Stimulated activated CD4-positive, alpha-beta T cell treated with anti-CD3 and anti-CD28 coated beads, Interleukin-1b, Interleukin-23, amount 100 ng/mL, for 1 hour (primary cell): ENCODE data around the gene CPT1C.
"Not testable (repeated sequence)": the region's sequence is repeated elsewhere in the genome, so short reads cannot be mapped to it uniquely, and the experiment has no call there.

Experiments used
- DNase-seq, 2 donors: peaks; one replicate each; pipeline ENCODE4 v3.0.0-alpha.2; 2020; ENCODE audit warnings: low read depth in 2 of 2

CPT1C gene

DNA sequence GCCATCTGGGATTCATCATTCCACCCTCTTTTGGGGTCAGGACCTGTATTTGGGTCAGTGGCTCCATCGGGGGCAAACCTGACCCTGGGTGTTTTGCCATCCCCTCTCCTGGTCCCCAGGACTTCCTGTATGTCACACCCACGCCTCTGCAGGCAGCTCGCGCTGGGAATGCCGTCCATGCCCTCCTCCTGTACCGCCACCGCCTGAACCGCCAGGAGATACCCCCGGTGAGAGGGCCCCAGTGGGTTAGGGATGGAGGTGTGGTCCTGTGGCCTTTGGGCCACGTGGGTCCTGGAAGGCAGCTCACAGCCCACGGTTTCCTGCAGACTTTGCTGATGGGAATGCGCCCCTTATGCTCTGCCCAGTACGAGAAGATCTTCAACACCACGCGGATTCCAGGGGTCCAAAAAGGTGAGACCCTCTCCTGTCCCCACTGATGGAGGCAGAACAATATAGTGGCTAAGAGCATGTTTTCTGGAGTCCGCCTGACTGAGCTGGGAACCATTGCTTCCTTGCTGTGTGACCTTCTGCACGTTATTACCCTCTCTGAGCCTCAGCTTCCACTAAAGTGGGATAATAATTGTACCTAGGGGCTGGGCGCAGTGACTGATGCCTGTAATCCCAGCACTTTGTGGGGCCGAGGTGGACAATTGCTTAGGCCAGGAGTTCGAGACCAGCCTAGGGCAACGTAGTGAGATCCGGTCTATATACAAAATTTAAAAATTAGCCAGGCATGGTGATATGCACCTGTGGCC lies 14.1 kb downstream of the CPT1C start:
- no peak for DNase-seq

DNA sequence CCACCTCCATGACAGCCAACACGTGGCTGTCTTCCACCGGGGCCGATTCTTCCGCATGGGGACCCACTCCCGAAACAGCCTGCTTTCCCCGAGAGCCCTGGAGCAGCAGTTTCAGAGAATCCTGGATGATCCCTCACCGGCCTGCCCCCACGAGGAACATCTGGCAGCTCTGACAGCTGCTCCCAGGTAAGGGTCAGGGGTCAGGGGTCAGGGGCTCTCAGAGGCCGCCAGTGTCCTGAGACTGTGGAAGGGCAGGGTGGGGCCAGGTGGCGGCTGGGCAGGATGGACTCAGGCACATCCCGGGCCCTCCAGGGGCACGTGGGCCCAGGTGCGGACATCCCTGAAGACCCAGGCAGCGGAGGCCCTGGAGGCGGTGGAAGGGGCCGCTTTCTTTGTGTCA lies 15.0 kb downstream of the CPT1C start:
- DNase-seq, result no peak

DNA sequence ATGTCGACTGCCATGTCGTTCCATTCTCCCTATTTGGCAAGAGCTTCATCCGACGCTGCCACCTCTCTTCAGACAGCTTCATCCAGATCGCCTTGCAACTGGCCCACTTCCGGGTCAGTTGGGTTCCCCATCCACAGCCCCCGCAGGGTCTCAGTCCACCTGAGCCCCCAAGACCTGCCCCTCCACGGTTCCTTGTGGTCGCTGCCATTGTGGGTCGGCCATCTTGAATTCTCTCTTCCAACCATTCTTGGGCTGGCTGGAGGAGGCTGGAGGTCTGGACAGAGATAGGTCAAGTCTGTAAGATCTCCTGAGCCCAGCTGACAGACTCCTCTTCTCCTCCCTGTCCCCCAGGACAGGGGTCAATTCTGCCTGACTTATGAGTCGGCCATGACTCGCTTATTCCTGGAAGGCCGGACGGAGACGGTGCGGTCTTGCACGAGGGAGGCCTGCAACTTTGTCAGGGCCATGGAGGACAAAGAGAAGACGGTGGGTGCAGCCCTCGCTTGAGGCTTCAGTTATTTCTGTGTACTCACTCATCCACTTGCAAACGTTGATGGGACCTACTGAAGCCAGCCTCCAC lies 19.5 kb downstream of the CPT1C start:
- no peak for DNase-seq

DNA sequence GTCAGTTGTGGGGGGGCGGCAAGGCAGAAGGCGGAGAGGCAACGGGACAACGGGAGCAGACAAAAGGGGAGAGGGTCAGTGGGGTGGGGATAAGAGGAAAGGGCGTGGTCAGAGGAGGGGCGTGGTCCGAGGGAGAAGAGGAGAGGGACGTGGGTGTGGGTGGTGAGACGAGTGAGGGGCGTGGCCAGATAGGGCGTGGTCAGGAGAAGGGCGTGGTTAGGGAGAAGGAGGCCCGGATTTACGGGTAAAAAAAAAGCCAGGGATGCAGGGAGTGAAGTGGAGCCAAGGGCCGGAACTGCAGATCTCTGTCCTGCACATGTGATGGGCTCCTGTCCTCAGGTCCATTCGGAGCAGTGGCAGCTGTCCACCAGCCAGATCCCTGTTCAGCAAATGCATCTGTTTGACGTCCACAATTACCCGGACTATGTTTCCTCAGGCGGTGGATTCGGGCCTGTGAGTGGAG lies 21.5 kb downstream of the CPT1C start:
- DNase-seq, result no peak

DNA sequence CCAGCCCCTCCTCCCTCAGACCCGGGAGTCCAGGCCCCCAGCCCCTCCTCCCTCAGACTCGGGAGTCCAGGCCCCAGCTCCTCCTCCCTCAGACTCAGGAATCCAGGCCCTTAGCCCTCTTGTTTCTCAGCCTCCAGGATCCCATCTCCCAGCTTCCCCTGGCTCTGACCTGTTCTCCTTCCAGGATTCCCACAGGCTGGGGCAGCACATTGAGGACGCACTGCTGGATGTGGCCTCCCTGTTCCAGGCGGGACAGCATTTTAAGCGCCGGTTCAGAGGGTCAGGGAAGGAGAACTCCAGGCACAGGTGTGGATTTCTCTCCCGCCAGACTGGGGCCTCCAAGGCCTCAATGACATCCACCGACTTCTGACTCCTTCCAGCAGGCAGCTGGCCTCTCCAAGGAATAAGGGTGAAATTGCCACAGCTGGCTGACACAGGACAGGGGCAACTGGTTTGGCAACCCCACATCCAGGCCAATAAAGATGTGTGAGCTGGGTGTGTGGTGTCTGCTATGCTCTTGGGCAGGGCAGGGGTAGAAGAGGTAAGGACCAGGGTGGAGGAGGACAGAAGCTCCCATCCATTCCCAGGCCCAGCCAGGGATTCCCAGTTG lies 22.4 kb downstream of the CPT1C start:
- no peak for DNase-seq

DNA sequence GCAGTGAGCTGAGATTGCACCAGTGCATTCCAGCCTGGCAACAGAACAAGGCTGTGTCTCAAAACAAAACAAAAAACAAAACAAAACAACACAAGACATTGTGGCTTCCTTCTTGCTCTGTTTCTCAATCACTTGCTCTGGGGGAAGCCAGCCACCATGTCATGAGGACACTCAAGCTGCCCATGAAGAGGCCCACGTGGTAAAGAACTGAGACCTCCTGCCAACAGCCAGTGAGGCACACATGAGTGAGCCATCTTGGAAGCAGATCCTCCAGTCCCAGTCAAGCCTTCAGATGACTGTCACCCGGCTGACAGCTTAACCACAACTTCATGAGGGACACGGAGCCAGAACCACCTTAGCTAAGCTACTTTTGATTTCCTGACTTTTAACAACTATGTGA lies 25.2 kb downstream of the CPT1C start:
- DNase-seq, result no peak

DNA sequence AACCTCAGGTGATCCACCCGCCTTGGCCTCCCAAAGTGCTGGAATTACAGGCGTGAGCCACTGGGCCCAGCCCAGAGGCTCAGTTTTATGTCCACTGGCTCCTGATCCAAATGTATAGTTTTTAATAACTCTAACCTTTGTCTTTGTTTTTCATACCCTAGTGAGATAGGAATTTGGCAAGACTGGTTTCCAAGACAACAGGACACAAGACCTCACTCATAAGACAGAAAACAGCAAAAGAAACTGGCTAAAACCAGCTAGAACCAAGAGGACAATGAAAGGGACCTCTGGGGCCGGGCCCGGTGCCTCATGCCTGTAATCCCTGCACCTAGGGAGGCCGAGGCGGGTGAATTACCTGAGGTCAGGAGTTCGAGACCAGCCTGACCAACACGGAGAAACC lies 27.6 kb downstream of the CPT1C start:
- no peak for DNase-seq

DNA sequence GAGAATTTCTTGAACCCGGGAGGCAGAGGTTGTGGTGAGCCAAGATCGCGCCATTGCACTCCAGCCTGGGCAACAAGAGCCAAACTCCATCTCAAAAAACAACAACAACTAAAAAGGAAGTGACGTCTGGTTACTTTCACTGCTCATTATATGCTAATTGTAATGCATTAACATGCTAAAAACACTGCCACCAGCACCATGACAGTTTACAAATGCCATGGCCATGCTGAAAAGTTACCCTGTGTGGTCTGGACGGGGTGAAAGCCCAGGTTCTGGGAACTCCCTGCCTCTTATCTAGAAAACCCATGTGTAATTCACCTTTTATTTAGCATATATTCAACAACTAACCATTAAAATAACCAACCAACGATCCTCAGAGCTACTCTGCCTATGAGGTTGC lies 28.1 kb downstream of the CPT1C start:
- no peak for DNase-seq

DNA sequence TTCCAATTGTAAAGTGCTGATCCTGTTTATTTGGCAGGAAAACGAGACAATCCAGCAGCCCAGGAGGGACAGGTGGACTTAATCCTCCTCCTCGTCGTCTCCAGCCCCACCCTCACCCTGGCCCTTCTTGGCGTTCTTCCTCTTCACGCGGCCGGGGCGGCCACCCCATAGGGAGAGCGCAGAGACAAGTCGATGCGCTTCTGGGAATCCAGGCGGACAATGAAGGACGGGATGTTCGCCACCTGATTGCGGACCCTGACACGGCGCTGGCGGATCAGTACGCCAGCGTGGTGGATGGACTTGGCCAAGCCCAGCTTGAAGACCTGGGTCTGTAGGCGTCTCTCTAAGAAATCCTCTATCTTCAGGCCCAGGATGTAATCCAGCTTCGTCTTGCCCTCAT lies 28.5 kb downstream of the CPT1C start:
- DNase-seq, result not testable (repeated sequence)

DNA sequence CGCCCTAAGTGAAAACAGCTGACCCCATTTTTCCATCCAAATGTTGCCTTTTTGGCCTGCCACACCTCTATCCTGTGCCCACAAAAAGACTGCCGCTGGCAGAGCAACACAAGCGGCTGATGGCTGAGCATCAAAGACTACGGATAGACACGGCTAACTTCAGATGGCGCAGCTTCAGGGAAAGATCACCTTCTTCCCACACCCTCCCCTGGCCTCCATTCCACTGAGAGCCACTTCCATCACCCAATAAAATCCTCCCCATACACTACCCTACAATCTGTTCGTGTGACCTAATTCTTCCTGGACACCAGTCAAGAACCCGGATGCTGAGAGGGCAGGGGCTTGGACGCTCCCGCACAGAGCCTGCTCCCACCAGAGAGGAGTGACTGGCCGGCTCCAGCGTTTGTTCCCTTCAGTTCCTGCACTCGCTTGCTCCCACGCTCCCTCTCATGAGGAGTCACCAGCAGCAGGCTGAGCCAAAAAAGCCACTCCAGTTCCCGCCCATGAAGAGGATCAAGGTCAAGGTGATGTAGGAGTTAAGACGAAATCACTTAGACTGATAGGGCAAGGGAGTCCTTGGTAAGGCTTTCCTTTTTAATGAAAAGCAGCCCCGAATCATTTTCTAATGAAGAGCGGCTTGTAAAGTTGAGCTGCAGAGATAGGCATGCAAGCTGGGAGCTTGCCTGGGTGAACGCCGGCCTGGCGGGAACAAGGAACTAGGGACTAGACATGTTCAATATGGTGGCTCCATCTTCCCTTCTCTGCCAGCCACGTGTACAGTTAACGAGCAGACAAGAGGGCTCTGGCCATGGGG lies 36.5 kb downstream of the CPT1C start:
- DNase-seq, result no peak

DNA sequence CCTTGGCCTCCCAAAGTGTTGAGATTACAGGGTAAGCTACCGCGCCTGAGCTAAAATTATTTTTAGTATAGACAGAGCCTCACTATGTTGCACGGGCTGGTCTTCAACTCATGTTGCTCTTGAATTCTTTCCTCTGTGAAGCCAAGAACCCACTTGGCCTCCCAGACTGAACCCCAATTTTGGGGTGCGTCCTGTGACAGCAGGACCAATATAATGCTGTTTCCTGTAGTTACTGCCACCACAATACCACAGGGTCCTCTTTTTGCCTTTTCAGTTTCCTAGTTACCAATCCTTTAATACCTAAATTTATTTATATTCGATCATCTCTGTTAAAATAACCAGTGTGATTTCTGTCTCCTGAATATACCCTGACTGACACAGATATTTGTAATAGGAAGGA lies 39.2 kb downstream of the CPT1C start:
- no peak for DNase-seq

DNA sequence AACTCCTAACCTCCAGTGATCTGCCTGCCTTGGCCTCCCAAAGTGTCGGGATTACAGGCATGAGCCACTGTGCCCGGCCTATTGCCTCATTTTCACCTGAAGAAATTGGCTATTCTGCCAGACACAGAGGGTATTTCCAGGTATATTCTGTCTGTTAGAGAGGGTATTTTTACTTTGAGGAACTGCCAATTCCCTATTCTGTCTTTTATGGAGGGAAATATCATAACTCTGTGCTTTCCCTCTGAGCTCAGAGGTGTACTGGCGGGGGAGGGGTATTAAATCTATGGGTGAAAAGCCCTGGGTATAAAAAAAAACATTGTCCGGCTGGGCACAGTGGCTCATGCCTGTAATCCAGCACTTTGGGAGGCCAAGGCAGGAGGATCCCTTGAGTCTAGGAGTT lies 47.4 kb downstream of the CPT1C start:
- DNase-seq, result no peak

DNA sequence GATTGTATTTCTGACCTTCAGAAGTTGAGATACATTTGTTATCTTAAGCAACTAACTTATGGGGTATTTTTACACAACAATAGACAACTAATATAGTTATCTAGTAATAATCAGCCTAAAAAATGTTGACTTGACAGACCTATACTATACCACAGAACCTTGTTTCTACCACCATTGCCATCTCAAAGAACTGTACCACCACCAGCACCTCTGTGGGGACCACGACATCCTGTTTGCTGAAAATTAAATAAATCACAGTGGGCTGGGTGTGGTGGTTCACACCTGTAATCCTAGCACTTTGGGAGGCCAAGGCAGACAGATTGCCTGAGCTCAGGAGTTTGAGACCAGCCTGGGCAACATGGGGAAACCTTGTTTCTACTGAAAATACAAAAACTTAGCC lies 48.2 kb downstream of the CPT1C start:
- DNase-seq, result no peak

DNA sequence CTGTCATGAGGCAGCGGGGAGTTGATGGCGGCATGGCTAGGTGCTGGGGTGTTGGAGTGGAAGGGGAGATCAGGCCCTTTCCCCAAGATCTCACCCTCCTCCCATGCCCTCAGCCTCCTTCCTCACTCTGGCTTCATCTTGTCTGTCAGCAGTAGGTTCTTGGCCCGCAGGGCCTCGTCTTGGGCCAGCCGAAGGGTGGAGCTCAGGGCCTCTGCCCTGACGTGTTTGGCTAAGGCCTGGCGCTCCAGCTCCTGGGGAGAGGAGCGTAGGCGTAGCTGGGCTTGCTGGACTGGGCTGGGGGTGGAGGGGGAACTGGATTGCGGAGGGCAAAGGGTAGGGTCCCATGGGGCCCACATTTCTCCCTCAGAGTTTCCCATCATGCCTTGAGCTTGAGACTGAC lies 49.0 kb downstream of the CPT1C start:
- DNase-seq, result no peak

DNA sequence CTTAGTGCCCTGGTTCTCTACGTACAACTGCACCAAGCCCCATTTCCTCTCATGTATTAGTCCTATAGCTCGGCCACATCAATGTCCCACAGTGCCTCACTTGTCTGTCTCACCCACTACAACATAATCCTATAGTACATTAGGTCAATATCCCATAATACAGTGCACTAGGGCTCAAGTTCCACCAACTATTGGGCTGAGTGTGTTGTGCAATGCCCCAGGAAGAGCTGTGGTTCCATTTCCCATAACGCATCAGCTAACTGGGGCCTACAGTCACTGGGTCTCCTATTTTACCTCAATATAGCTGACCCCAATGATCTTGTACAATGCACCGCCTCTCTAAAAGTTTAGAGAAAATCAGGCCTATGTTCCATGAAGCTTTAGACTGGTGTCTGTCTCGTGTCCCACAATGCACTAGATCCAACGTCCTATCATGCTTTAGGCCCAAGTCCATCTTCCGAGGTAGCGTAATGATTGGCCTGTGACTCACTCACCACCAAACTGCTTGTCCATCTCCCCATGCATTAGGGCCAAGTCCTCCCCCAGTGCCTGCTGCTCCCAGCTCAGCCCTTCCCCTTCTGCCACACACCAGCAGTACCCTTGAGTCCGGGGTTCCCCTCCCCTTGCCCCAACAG lies 50.4 kb downstream of the CPT1C start:
- no peak for DNase-seq

DNA sequence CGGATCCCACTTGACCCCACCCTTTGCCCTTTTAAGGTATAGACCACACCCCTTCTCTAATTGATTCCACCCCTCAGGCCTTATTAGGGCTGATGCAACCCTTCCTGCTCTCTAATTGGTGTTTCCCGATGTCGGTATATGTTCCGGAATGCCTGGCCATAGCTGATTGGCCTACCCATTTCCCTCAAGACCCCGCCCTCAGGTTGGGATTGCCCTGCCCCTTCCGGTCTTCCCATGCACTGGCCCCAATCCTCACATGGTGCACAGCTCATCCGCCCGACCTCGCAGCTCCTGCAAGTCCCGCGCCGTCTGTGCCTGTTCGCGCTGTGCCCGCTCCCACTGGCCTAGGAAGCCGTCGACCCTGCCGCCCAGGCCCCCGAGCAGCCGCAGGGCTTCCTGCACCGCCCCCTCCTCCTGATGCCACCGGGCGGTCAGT lies 54.0 kb downstream of the CPT1C start:
- DNase-seq, result no peak

DNA sequence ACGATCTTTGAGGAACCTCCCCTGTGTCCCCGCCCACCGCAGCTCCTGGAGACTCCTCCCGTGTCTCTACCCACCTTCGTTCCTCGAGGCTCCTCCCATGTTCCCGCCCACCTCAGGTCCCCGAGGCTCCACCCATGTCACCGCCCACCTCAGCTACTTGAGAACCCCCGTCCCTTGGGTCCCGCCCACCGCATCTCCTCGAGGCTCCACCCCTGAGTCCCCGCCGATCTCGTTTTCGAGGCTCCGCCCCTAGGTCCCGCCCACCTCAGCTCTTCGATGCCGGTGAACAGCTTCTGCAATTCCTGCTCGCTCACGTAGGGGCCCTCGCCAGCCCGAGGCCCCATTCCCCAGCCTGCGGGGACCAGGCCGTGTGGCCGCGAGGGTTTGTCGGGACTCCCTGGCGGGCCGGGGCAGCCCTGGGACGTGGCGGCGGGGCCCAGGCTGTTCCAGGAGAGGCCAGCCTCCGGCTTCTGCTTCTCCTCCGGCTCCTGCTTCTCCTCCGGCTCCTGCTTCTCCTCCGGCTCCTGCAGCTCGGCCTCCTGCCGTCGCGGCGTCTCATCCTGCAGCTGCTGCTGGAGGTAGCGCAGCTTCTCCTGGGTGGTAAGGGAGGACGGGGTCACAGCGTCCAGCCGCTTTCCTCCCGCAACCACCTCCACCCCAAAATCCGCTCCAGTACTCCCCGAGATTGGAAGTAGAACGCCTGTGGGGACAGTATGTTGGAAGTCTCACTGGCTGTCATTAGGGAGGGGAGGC lies 55.5 kb downstream of the CPT1C start:
- DNase-seq, result peak in 1 of 2 donors; percentile 13

DNA sequence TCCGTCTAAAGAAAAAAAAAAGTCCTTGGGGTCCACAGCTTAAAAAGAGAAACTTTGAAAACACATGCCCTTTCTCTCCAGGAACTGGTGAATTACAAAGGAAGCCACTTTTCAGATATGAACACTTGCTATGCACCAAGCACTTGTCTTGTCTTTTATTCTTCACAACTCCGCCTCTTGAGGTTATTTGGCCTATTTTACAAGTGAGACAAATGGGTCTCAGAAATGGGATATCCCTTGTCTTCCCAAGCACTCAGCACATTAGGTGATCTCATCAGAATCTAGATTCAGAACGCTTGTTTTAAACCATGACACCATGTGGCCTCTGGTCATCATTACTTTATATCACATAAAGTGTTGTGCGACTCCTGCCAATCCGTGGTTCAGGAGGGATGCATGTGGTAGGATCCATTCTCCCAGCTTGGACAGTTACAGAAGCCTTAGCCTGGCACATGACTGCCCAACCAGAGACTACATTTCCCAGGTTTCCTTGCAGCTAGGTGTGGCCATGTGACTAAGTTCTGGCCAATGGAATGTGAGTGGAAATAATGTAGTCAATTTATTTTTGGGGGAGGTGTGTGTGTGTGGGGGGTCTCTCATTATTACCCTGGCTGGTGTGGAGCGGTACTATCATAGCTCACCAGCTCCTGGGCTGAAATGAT lies 58.3 kb downstream of the CPT1C start:
- no peak for DNase-seq

DNA sequence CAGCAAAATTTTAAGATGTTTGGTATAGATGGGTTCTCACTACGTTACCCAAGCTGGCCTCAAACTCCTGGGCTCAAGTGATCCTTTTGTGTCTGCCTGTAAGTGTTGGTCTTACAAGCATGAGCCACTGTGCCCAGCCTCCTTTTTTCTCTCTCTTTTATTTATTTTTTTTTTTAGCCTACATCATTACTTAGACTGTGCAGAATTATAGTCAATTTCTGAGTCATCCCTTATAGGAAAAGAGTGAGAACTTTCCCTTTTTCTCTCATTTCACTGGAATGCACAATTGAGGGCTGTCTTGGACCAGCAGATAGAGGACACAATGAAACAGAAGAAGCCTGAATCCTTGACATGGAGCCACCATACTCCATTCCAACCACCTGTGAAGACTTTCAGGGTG lies 58.9 kb downstream of the CPT1C start:
- no peak for DNase-seq

DNA sequence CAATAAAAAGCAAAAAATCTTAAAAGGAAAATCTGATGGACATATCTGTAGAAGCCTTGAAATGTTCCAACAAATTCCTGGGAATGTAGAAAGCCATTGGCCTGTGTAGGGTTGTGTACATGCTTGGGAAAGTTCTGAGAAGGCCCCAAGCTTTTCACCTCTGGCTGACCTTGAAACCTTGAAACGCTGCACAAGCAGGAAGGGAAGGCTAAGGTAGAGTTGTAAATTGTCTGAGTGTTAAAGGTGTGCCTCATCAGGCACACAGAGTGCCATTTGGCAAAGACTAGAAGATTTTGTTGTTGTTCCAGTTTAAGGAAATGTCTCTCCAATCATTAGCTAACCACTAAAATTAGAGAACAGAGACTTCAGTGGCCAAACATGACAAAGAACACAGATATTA lies 61.8 kb downstream of the CPT1C start:
- DNase-seq, result no peak

DNA sequence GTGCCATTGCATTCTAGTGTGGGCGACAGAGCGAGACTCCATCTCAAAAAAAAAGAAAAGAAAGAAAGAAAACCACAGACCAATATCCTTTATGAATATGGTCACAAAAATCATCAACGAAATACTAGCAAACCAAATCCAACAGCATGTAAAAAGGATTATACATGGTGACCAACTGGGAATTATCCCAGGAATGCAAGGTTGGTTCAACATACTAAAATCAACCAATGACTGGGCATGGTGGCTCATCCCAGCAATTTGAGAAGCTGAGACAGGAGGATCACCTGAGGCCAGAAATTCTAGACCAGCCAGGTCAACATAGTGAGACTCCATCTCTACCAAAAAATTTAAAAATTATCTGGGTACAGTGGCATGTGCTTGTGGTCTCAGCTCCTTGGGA lies 65.0 kb downstream of the CPT1C start:
- no peak for DNase-seq
